NCI-H187 treated with DMSO at 0.1 percent for 48 hours (cell line): ENCODE data around the gene CDKL1.
"Not testable (repeated sequence)": the region's sequence is repeated elsewhere in the genome, so short reads cannot be mapped to it uniquely, and the experiment has no call there.

Experiments
- DNase-seq: peaks from one replicate; lab custom pipeline; 2025; lab: John Stamatoyannopoulos, UW

CDKL1 gene

GRCh38 chr14:50387548-50387947 lies 9.1 kb downstream of the CDKL1 start:
- DNase-seq = no peak

GRCh38 chr14:50383618-50384225 lies 13.0 kb downstream of the CDKL1 start:
- DNase-seq = no peak

GRCh38 chr14:50381823-50382287 lies 14.8 kb downstream of the CDKL1 start:
- no peak for DNase-seq

- DNase-seq = no peak
Observed at GRCh38 chr14:50381008-50381407, 15.7 kb downstream of the CDKL1 start.

GRCh38 chr14:50380455-50380854 lies 16.2 kb downstream of the CDKL1 start:
- no peak for DNase-seq

GRCh38 chr14:50379563-50379962 lies 17.1 kb downstream of the CDKL1 start:
- DNase-seq = no peak

- no peak for DNase-seq
Observed at GRCh38 chr14:50377550-50378085, 19.1 kb downstream of the CDKL1 start.

- DNase-seq = no peak
Observed at GRCh38 chr14:50375760-50376159, 20.9 kb downstream of the CDKL1 start.

- DNase-seq = no peak
Observed at GRCh38 chr14:50373959-50374358, 22.7 kb downstream of the CDKL1 start.

- DNase-seq = no peak
Observed at GRCh38 chr14:50371546-50371945, 25.1 kb downstream of the CDKL1 start.

GRCh38 chr14:50366589-50366988 lies 30.1 kb downstream of the CDKL1 start:
- DNase-seq = no peak

GRCh38 chr14:50366115-50366514 lies 30.6 kb downstream of the CDKL1 start:
- no peak for DNase-seq

GRCh38 chr14:50365572-50365971 lies 31.1 kb downstream of the CDKL1 start:
- DNase-seq = not testable (repeated sequence)

GRCh38 chr14:50364792-50365191 lies 31.9 kb downstream of the CDKL1 start:
- no peak for DNase-seq

- DNase-seq = no peak
Observed at GRCh38 chr14:50363714-50364111, 33.0 kb downstream of the CDKL1 start.

- no peak for DNase-seq
Observed at GRCh38 chr14:50362764-50363713, 33.6 kb downstream of the CDKL1 start.

GRCh38 chr14:50361473-50362403 lies 34.9 kb downstream of the CDKL1 start:
- DNase-seq = not testable (repeated sequence)

- DNase-seq = no peak
Observed at GRCh38 chr14:50360851-50361250, 35.8 kb downstream of the CDKL1 start.

GRCh38 chr14:50360093-50360492 lies 36.6 kb downstream of the CDKL1 start:
- no peak for DNase-seq

- no peak for DNase-seq
Observed at GRCh38 chr14:50359631-50360030, 37.0 kb downstream of the CDKL1 start.

GRCh38 chr14:50357753-50358395 lies 38.8 kb downstream of the CDKL1 start:
- DNase-seq = no peak
